Stimulated activated CD4-positive, alpha-beta T cell treated with anti-CD3 and anti-CD28 coated beads, TNF-alpha, amount 100 ng/mL, for 24 hours (primary cell): ENCODE measurements around the gene ATP5MC2.
"Not testable (repeated sequence)": the region's sequence is repeated elsewhere in the genome, so short reads cannot be mapped to it uniquely, and the experiment has no call there.

Experiments
- DNase-seq, 3 experiments: peaks; one replicate each; pipeline ENCODE4 v3.0.0-alpha.2; 2020; ENCODE audit warnings: low read depth in 3 of 3

The ATP5MC2 gene

DNA sequence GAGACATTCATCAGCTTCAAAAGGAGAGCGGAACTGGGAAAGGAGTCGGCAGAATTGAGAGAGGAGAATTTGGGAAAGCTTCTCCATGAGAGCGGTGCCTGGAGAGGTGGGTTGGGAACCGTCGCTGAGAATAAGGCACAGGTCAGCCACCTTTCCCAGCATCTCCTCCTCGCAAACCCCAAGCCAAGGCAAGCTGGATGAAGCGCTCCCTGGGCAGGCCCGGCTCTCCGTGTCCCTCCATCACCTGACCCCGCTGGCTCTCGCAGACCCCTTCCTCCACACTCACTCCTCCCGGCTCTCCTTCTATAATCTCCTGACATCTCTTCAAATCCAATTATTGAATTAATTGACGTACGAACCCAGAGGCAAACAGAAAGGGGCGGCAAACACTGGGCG, 18.9 kb upstream of the ATP5MC2 start:
- DNase-seq: no peak

- DNase-seq: no peak
Measured at GRCh38 chr12:53688134-53688533, 12.3 kb upstream of the ATP5MC2 start.

DNA sequence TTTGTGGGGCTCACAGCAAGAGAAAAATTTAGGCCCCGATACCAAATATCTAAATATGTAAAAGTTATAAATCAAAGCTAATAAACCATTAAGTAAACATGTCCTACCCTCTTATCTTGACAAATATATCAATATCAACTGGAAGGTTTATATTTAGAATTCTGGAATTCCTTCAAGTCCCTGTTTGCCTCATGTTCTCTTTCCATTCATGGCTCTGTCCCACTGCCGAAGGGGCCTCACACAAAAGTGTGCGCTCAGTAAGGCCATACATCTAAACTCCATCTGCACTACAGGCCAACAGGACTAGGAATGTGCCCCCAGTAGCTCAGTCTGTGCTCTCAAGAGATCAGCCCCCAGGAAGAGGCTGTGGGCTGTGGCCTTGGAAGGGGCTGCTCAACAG, 10.6 kb upstream of the ATP5MC2 start:
- no peak for DNase-seq

GRCh38 chr12:53684654-53685220, 8.9 kb upstream of the ATP5MC2 start:
- no peak for DNase-seq

GRCh38 chr12:53683983-53684382, 8.1 kb upstream of the ATP5MC2 start:
- no peak for DNase-seq

DNA sequence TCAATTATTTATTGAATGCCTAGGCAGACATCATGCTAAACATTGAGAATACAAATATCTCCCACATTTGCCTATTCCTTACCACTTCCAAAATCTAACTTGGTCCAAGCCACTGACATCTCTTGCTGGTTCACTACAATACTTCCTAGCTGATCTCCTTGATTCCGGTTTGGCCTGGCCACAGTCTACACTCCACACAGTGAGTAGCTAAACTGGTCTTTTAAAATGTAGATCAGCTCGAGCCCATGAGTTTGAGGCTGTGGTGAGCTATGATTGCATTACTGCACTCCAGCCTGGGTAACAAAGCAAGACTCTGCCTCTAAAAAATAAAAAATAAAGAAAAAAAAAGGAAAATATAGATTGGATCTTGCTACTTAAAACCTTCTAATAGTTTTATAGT, 7.6 kb upstream of the ATP5MC2 start:
- no peak for DNase-seq

DNA sequence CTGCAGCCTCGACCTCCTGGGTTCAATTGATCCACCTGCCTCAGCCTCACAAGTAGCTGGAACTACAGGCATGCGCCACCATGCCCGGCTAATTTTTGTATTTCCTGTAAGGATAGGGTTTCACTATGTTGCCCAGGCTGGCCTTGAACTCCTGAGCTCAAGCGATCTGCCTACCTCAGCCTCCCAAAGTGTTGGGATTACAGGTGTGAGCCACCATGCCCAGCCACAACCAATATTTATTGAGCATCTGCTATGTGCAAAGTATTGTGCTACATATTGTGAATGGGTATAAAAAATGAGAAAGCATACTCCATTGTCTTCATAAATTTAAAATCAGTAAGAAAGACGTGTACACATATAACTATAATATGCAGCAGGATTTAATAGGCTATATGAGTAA, 4.2 kb upstream of the ATP5MC2 start:
- DNase-seq: not testable (repeated sequence)

DNA sequence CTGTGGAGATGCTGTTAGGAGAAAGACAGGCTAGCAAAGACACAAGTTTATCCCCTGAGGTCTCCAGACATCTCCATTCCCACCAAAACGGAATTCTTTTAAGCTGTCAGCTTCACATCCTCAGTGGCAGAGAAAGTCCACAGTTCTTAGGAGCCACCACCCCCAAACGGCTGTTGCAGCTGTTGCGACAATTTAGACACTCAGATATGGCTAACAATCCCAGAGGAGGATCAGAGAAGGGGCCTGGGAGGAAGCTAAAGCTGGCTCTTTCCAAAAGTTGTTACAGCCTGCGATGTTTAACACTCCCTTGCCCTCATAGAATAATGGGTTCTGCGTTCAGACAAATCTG, 1.9 kb upstream of the ATP5MC2 start:
- DNase-seq: no peak

GRCh38 chr12:53677016-53677799, 1.3 kb upstream of the ATP5MC2 start:
- no peak for DNase-seq

DNA sequence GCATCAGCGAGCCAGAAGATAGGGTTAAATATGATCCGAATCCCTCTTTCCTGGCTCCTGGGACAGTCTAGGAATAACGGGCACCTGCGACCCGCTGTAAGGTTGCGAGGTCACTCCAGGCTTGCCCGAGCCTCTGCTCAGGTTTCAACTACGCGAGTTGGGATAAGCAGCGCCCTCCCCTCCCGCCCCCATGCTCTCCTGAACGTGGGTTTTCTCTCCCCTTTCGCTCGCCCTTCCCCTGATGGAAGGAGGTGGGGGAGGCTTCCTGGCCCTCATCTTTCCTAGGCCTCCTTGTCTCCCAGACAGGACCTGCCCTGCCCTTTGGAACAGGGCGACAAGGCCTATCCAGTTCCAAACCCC, 753 bp upstream of the ATP5MC2 start:
- peak in 2 of 3 experiments; percentile 8 to 16 for DNase-seq

DNA sequence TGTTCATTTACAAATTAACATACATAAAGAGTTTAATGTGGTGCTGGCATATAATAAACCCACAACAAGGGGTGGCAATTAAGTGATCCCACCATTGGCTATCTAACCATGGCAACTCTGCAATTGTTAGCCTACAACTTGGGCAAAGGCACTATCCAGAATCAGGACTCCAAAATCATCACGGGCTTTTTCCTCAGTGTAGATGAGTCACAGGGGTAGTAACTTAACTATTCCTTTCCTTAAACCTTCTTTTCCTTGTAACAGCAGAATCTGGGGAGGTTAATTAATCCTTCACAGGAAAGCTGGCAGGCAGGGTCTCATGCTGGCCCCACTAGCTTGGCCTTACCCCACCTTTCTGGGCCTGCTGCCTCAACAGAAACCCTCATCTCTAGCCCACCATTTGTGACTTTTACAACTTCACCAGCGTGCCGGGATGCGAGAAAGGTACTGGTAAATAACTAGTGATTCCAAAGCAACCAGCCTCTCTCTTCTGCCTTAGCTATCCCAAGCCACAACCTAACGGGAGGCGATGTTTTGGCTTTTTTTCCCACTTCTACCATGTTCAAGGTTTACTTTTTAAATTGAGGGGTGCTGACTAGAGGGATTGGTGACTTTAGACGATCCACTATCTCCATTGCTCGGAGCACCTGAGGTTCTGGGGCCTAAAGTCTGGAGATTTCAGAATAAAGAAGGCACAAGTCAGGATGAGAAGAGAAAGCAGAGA, 744 bp downstream of the ATP5MC2 start:
- no peak for DNase-seq

GRCh38 chr12:53670971-53671370, 4.9 kb downstream of the ATP5MC2 start:
- DNase-seq: no peak

- no peak for DNase-seq
Measured at GRCh38 chr12:53670308-53670707, 5.6 kb downstream of the ATP5MC2 start.

DNA sequence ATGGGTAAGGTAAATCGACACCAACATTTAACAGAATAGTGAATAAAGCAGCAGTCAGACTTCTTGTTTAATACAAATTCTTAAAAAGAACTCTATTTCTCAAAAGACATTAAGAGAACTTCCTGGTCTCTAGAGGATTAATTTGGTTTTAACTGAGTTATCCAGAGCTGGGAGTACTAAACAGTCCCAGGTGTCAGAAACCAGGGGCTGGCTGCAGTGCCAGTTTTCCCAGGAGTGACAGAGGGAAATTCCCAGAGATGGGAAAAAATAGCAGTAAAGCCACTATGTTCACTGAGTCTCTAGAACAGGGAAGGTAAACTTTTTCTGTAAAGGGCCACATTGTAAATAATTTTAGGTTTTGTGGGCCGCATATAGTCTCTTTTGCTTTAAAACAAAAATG, 8.8 kb downstream of the ATP5MC2 start:
- DNase-seq: no peak

- DNase-seq: no peak
Measured at GRCh38 chr12:53664936-53665335, 10.9 kb downstream of the ATP5MC2 start.

- no peak for DNase-seq
Measured at GRCh38 chr12:53664191-53664590, 11.7 kb downstream of the ATP5MC2 start.

- DNase-seq: no peak
Measured at GRCh38 chr12:53660041-53660440, 15.8 kb downstream of the ATP5MC2 start.

DNA sequence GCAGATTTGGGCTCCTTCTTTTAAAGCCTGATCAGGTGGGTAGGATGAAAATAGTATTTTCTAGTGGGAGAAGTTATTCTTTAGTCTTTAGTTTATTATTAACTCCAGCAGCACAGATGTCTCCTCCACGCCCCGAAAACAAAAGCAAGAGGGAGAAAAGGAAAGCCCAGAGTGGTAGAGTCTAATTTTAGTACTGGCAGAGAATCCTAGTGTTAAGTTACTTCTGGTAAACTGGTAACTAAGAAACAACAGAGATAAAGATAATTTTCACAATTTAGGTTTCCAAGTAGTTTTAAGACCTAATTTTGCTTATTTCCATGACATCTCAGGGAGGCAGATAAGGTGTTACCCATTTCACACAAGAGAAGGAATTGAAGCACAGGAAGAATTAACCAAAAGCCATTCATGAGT, 16.3 kb downstream of the ATP5MC2 start:
- no peak for DNase-seq

GRCh38 chr12:53659011-53659551, 16.8 kb downstream of the ATP5MC2 start:
- DNase-seq: no peak

DNA sequence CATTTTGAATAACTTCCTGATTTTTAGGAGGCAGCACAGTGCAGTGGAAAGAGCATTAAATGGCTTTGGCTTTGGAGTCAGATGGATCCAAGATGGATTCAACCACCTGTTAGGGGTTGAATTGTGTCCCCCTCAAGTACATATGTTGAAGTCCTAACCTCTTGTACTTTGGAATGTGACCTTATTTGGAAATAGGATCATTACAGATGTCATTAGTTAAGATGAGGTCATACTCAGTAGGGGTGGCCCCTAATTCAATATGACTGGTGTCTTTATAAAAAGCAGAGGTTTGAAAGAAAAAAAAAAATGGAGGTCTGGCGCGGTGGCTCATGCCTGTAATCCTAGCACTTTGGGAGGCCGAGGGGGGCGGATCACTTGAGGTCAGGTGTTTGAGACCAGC, 18.8 kb downstream of the ATP5MC2 start:
- DNase-seq: no peak

- no peak for DNase-seq
Measured at GRCh38 chr12:53653595-53653994, 22.3 kb downstream of the ATP5MC2 start.

DNA sequence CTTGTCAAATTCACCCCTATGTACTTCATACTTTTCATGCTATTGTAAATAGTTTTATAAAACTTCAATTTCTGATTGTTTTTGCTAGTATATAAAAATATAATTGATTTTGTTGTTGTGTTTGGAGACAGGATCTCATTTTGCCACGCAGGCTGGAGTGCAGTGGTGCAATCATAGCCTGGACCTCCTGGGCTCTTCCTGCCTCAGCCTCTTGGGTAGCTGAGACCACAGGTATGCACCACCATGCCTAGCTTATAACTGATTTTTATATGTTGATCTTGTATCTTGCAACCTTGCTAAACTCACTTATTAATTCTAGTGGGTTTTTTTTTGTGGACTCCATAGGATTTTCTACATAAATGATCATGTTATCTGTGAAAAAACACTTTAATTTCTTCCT, 23.5 kb downstream of the ATP5MC2 start:
- DNase-seq: no peak

GRCh38 chr12:53651737-53652136, 24.1 kb downstream of the ATP5MC2 start:
- DNase-seq: no peak
